GM12878 (cell line): ENCODE data around the gene RRAD.

Experiments
- BMI1 ChIP-seq: fragments of 450-650 bp; IDR thresholded peaks from 2 replicates; pipeline ENCODE4 v1.6.1; 2016; ENCODE audit warnings: mild to moderate bottlenecking, moderate library complexity, borderline replicate concordance
- CTCF ChIP-seq, 3 experiments: IDR thresholded peaks in 2 of 3; conservative IDR thresholded peaks in 1 of 3; 2 replicates each; pipeline ENCODE4 v1.5.1; 2011; ENCODE audit warnings: low read depth in 3 of 3, low read length in 3 of 3, mild to moderate bottlenecking in 3 of 3, control low read depth in 2 of 3, moderate library complexity in 2 of 3, inconsistent platforms in 1 of 3, mixed read lengths in 1 of 3; ENCODE audit not compliant: control insufficient read depth in 2 of 3, insufficient read depth in 1 of 3; ENCODE audit errors: extremely low read depth in 1 of 3
- E2F4 ChIP-seq: IDR thresholded peaks from 2 replicates; pipeline ENCODE4 v1.6.1; 2012; ENCODE audit warnings: low read depth, low read length, improper control_type of control experiment
- EP300 ChIP-seq, 2 experiments: fragments of 150-350 bp in 1 of 2; IDR thresholded peaks; 2 replicates each; pipeline ENCODE4 v1.6.1; 2011 to 2012; ENCODE audit warnings: low read depth in 2 of 2, low read length in 2 of 2, borderline replicate concordance in 1 of 2, improper control_type of control experiment in 1 of 2, inconsistent platforms in 1 of 2; ENCODE audit not compliant: control insufficient read depth in 1 of 2
- JUNB ChIP-seq: IDR thresholded peaks from 2 replicates; pipeline ENCODE4 v1.6.1; 2016; ENCODE audit warnings: antibody characterized with exemption, mild to moderate bottlenecking
- JUND ChIP-seq: IDR thresholded peaks from 2 replicates; pipeline ENCODE4 v1.6.1; 2012; ENCODE audit warnings: low read depth, mild to moderate bottlenecking, low read length, improper control_type of control experiment, moderate library complexity
- MEF2A ChIP-seq: IDR thresholded peaks from 2 replicates; pipeline ENCODE4 v1.6.1; 2011; ENCODE audit warnings: low read depth, mild to moderate bottlenecking, low read length, moderate library complexity; ENCODE audit not compliant: insufficient read depth
- NRF1 ChIP-seq: conservative IDR thresholded peaks from 2 replicates; pipeline ENCODE4 v1.6.1; 2011; ENCODE audit warnings: mild to moderate bottlenecking, low read depth, low read length, improper control_type of control experiment
- POLR2A ChIP-seq: IDR thresholded peaks from 2 replicates; pipeline ENCODE4 v1.6.1; 2011; ENCODE audit warnings: low read depth, mild to moderate bottlenecking, low read length
- SRF ChIP-seq, 2 experiments: IDR thresholded peaks; 2 replicates each; pipeline ENCODE4 v1.6.1; 2011; ENCODE audit warnings: low read depth in 2 of 2, low read length in 2 of 2, mild to moderate bottlenecking in 1 of 2, moderate library complexity in 1 of 2
- SUPT20H ChIP-seq: IDR thresholded peaks from 2 replicates; pipeline ENCODE4 v1.6.1; 2011; ENCODE audit warnings: low read depth, mild to moderate bottlenecking, low read length, moderate library complexity, borderline replicate concordance; ENCODE audit not compliant: control insufficient read depth
- TF ChIP-seq, protein P1 (sequence below): IDR thresholded peaks from 2 replicates; pipeline ENCODE4 v1.6.1; 2012; ENCODE audit warnings: mild to moderate bottlenecking, low read depth, low read length

- TF ChIP-seq, protein P1, sequence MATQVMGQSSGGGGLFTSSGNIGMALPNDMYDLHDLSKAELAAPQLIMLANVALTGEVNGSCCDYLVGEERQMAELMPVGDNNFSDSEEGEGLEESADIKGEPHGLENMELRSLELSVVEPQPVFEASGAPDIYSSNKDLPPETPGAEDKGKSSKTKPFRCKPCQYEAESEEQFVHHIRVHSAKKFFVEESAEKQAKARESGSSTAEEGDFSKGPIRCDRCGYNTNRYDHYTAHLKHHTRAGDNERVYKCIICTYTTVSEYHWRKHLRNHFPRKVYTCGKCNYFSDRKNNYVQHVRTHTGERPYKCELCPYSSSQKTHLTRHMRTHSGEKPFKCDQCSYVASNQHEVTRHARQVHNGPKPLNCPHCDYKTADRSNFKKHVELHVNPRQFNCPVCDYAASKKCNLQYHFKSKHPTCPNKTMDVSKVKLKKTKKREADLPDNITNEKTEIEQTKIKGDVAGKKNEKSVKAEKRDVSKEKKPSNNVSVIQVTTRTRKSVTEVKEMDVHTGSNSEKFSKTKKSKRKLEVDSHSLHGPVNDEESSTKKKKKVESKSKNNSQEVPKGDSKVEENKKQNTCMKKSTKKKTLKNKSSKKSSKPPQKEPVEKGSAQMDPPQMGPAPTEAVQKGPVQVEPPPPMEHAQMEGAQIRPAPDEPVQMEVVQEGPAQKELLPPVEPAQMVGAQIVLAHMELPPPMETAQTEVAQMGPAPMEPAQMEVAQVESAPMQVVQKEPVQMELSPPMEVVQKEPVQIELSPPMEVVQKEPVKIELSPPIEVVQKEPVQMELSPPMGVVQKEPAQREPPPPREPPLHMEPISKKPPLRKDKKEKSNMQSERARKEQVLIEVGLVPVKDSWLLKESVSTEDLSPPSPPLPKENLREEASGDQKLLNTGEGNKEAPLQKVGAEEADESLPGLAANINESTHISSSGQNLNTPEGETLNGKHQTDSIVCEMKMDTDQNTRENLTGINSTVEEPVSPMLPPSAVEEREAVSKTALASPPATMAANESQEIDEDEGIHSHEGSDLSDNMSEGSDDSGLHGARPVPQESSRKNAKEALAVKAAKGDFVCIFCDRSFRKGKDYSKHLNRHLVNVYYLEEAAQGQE: no peak
- no peak for TF ChIP-seq EP300 (IDR thresholded peaks at IDR 0.05; ENCODE audit: borderline replicate concordance in 1 of 2, control insufficient read depth in 1 of 2, low read depth in 2 of 2, low read length in 2 of 2)
- no peak for TF ChIP-seq JUNB
- no peak for TF ChIP-seq E2F4
- no peak for TF ChIP-seq POLR2A
- TF ChIP-seq MEF2A: no peak
- TF ChIP-seq SUPT20H: no peak
- no peak for TF ChIP-seq NRF1
- TF ChIP-seq CTCF (IDR thresholded peaks at IDR 0.05 in 2 of 3, conservative IDR thresholded peaks at IDR 0.05 in 1 of 3; ENCODE audit: control insufficient read depth in 2 of 3, extremely low read depth in 1 of 3, insufficient read depth in 1 of 3, low read depth in 3 of 3, low read length in 3 of 3): no peak
- TF ChIP-seq JUND: no peak
- no peak for TF ChIP-seq SRF (IDR thresholded peaks at IDR 0.05; ENCODE audit: low read depth in 2 of 2, low read length in 2 of 2)
- no peak for TF ChIP-seq BMI1
These were observed 25.2 kb downstream of the RRAD start for GRCh38 chr16:66899945-66900710.
